Neuron (in vitro differentiated cells): Measurements from ENCODE around the gene POU5F1.

ENCODE experiments used
- H2AFZ ChIP-seq: one replicate; pipeline ENCODE4 v1.6.1; 2013; ENCODE audit warnings: low read depth, mild to moderate bottlenecking, inconsistent platforms, low read length, moderate library complexity
- H3K27me3 ChIP-seq: one replicate; pipeline ENCODE4 v1.6.1; 2013; ENCODE audit warnings: low read length; ENCODE audit not compliant: insufficient read depth
- H3K36me3 ChIP-seq: one replicate; pipeline ENCODE4 v1.6.1; 2013; ENCODE audit warnings: low read length; ENCODE audit not compliant: insufficient read depth
- H3K4me1 ChIP-seq: one replicate; pipeline ENCODE4 v1.6.1; 2013; ENCODE audit warnings: low read length; ENCODE audit not compliant: insufficient read depth
- H3K4me3 ChIP-seq: 2 replicates; pipeline ENCODE4 v1.5.1; 2013; ENCODE audit warnings: mild to moderate bottlenecking, low read length, moderate library complexity
- H3K9me3 ChIP-seq: one replicate; pipeline ENCODE4 v1.6.1; 2013; ENCODE audit warnings: low read length

The POU5F1 gene

DNA sequence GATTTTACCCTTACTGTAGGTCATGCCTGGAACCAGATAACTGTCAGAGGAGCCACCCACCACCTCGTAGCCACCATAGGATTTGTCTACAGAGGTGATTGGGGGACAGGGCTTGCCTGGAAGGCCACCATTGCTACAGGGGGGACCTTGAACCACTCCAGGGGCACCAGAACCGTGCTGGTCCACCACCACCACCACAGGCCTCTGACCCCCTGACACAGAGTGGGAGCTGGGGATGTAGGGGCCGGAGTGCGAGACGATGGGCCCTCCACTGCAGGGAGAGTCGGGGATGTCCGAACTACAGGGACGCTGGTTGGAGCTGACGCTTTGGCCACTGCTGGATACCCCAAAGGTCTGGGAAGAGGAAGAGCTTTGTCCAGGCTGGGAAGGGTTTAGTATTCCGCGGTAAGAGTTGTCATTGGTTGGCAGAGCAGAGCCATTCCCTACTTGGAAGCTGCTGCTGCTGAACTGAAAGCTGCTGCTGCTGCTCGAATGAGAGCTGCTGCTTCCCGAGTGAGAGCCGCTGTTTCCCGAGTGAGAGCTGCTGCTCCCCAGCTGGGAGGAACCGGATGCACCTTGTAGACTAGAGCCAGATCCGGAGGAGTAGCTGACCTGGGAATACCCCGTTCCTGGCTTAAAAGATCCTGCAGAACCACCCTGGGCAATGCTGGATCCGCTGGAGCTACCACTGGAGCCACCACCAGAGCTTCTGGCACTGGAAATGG lies 53.7 kb downstream of the POU5F1 start:
- Histone ChIP-seq H3K9me3 (no peaks in the 10 kb centered on the region), H3K4me3 (no peak overlapping the region), H3K36me3 (no peaks in the 10 kb centered on the region), H3K4me1 (no peaks in the 10 kb centered on the region), H2AFZ (no peak overlapping the region), H3K27me3 (peaks cover 21% of the 10 kb centered on the region)

DNA sequence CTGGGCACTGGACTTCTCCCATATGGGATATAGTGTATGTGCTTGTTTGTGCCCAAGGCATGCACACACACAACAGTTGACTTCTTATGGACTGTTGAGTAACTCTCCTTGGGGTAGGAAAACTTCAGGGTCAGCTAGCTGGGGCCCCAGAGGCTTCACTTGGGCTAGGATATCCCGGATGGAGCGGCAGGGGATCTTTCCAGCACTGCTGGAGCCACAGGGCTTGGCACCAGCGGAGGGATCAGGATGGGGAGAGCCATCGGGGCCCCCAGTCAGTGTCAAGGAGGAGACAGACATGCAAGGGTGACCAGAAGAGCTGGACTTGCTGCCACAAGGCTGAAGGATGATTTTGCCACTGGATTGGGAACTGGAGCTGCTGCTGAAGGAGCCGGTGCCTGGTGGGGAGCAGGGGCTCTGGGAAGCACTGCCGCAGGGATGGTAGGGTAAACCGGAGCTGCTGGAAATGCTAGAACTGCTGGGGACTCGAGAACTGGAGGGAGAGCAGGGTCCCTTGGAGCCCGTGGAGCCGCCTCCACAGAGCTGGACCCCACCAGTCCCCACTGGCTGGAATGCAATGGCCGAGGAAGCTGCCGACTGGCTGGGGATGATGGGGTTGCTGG lies 54.4 kb downstream of the POU5F1 start:
- Histone ChIP-seq H2AFZ (no peak overlapping the region), H3K9me3 (no peaks in the 10 kb centered on the region), H3K4me3 (no peak overlapping the region), H3K27me3 (peaks cover 21% of the 10 kb centered on the region), H3K4me1 (no peaks in the 10 kb centered on the region), H3K36me3 (no peaks in the 10 kb centered on the region)

DNA sequence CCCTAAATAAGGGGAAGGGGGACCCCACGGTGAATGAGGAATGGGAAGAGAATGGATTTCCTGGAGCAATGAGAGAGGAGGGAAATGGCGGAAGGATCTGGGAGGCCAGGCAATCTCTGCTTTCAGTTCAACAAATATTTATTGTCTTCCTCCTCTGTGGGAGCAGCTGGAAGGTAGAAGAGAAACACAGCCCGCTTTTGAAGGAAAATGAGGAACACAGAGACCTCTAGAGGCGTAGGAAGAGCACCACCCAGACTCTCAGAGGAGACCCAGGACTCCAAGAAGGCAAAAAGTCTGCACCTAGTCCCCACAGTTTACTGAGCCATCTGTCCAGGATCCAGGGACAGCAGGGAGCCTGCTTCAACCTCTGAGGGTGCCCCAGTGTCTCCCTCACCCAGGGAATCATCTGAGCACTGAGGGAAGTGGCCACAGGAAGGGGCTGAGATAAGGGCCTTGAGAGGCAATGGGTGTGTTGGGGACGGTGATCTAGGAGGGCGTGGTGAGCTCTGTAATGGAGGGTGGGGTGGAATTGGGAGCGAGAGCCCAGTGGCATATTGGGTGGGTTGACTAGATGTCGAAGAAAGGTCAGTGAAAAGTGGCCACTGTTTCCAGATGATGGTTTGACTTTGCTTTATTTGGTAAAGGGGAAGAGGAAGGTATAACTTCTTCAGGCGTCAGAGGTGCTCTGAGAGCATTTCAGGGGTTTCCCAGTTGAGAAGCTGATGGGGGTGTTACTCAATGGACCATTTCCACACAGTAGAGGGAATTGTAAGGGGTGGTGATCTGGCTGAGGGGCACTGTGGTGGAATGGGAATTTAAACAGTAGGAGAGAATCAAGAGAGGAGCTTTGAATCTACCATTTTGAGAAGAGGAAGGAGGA lies 55.3 kb downstream of the POU5F1 start:
- Histone ChIP-seq H3K4me3 (no peak overlapping the region), H2AFZ (no peak overlapping the region), H3K36me3 (no peaks in the 10 kb centered on the region), H3K4me1 (no peaks in the 10 kb centered on the region), H3K9me3 (no peaks in the 10 kb centered on the region), H3K27me3 (peaks cover 29% of the 10 kb centered on the region)

DNA sequence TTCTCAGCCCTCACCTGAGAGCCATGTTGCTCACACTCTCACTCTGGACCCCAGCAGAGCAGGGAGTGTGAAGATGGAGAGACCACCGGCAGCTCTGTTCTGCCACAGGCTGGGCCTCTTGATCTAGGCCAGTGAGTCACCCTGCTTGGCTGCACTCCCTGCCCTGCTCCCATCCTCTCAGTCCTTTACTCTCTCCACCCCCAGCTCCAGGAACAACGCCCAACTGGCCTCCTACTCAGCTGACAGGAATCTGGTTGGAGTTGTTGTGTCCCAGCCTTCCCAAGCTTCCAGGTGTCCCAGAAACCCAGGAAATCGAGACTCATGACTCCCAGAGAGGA lies 56.0 kb downstream of the POU5F1 start, which contains the start of gene PSORS1C1:
Gene PSORS1C1 (plus strand): TSS at position 260 of the 338 bp plus-strand sequence. CDS start 14,833 bp downstream, outside the sequence.
- no peaks in the 10 kb centered on the region for H3K9me3 ChIP-seq
- H2AFZ ChIP-seq, result no peak within 1 kb of the TSS
- peaks cover 29% of the 10 kb centered on the region for H3K27me3 ChIP-seq
- H3K4me1 ChIP-seq, result no peaks in the 10 kb centered on the region
- no peak within 1 kb of the TSS for H3K4me3 ChIP-seq
- no peaks in the 10 kb centered on the region for H3K36me3 ChIP-seq
